HG03565 (cell line): ENCODE data around the gene LRRC25.
"Not testable (repeated sequence)": the region's sequence is repeated elsewhere in the genome, so short reads cannot be mapped to it uniquely, and the experiment has no call there.

Experiments
- ATAC-seq: cut with Tn5 transposase; IDR thresholded peaks from one replicate; pipeline ENCODE4 v1.9.1; 2021; ENCODE audit warnings: mild to moderate bottlenecking, moderate library complexity; ENCODE audit not compliant: unreplicated experiment

LRRC25 gene

DNA sequence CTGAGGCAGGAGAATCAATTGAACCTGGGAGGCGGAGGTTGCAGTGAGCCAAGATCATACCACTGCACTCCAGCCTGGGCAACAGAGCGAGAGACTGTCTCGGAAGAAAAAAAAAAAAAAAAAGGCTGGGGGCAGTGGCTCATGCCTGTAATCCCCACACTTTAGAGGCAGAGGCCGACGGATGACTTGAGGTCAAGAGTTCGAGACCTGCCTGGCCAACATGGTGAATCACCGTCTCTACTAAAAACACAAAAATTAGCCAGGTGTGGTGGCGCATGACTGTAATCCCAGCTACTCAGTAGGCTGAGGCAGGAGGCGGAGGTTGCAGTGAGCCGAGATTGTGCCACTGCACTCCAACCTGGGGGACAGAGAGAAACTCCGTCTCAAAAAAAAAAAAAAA lies 13.8 kb downstream of the LRRC25 start:
- ATAC-seq: not testable (repeated sequence)

DNA sequence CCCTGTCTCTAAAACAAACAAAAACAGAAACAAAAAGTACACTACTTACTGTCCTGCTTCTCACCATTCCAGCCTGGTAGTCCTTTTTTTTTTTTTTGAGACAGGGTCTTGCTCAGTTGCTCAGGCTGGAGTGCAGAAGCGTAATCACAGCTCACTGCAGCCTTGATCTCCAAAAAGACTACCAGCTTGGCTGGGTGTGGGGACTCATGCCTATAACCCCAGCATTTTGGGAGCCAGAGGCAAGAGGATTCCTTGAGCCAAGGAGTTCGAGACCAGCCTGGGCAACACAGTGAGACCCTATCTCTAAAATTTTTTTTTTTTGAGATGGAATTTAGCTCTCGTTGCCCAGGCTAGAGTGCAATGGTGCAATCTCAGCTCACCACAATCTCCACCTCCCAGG lies 16.6 kb downstream of the LRRC25 start:
- no peak for ATAC-seq

- ATAC-seq: no peak
These were observed 17.3 kb downstream of the LRRC25 start for GRCh38 chr19:18379803-18380747.

DNA sequence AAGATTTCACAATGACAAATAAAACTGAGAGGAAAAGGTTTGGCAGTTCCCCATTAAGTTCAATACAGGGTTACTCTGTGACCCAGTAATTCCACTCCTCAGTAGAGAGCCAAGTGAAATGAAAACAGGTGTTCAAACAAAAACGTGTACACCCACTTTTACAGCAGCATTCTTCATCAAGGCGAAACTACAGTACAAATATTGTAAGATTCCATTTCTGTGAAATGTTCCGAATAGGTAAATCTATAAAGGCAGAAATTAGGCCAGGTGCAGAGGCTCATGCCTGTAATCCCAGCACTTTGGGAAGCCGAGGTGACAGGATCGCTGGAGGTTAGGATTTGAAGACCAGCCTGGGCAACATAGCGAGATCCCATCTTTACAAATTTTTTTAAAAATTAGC lies 20.4 kb downstream of the LRRC25 start:
- ATAC-seq: no peak

GRCh38 chr19:18373892-18374629 lies 23.4 kb downstream of the LRRC25 start:
- peak; percentile 67 for ATAC-seq

- ATAC-seq: no peak
These were observed 24.0 kb downstream of the LRRC25 start for GRCh38 chr19:18373407-18373891.

DNA sequence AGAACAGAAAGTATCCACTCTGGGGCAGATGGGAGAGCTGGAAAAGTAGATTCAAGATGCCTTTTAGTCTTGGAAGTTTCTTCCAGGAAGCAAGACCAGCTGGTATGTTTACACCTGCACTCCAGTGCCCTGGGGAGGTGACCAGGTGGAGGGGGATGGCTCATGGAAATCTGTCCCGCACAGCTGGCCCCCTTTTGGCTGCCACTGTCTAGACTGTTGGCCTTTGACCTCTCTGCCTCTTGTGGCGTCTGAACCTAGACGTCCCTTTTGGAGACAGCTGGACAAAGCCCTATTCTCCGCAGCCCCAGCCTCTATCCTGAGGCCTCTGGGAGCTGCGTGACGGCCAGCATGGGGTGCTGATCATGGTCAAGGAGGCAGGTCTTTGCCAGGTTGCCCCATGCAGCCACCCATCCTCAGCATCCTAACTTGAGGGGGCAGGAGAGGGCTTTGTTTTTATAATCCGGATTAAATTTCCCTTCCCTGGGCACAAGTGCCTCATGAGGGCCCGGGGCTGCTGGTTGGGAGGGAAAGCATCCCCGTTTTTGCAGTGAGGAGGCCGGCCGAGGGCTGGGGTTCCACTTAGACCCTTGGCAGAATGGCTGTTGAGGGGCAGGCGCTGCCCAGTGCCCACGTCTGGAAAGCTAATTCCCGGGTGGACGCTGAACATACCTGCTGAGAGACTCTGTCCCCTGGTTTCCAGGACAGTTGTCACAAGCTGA lies 28.8 kb downstream of the LRRC25 start:
- no peak for ATAC-seq

DNA sequence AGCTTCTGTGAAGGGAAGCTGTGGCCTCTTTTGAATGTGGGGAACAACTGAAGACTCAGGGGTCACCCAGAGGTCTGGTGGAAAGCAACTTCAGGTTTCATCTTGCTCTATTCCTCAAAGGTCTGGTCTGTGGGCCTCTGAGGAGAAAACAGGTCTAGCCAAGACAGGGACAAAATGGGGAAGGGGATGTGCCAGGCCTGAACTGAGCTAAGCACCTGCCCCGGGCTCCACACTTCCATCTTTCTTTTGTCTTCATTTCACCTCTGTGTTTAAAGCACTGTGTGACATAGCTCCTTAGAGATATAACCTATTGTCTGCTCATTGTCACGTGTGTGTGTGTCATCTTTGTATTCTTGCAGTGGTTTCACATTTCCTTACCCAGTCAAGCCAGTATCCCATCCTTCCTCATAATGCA lies 31.4 kb downstream of the LRRC25 start:
- no peak for ATAC-seq

DNA sequence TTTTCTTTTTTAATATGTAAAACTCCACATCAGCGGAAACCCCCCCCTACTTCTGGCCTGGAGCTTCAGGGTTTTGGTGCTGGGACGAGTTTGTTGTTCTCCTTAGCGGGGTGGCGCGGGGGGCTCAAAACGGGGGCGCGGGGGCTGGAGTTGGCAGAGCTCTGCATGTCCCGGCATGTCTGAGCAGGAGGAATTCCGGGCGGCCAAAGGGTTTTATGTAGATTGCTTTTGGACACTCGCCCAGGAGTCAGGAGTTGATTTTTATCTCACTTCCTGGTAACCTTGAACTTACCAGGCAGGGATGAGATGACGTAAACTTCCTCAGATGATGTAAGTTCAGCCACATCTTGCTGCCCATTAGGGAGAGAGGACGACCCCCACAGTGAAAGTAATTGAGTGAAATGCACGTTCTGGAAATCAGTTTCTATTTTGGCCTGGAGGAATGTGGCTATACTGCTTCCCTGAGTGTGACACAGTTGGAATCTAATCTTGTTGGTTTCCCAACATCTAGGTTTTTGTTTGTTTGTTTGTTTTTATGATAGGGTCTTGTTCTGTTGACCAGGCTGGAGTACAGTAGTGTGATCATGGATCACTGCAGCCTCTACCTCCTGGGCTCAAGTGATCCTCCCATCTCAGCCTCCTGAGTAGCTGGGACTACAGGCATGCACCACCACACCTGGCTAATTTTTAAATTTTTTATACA lies 32.4 kb downstream of the LRRC25 start:
- ATAC-seq: no peak

DNA sequence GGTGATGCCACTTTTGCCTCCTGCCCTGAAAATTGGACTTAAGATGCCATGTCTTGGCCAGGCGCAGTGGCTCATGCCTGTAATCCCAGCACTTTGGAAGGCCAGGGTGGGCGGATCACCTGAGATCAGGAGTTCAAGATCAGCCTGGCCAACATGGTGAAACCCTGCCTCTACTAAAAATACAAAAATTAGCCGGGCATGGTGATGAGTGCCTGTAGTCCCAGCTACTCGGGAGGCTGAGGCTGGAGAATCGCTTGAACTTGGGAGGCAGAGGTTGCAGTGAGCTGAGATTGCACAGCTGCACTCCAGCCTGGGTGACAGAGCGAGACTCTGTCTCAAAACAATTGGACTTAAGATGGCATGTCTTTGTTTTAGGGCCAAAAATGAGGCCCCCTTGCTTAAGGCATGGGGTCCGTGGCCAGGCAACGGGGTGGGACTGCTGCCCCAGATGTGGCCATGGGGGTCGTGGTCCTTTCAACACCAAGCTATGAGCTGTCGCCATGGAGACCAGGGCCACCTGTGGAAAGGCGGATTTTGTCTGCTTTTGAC lies 33.1 kb downstream of the LRRC25 start:
- not testable (repeated sequence) for ATAC-seq

DNA sequence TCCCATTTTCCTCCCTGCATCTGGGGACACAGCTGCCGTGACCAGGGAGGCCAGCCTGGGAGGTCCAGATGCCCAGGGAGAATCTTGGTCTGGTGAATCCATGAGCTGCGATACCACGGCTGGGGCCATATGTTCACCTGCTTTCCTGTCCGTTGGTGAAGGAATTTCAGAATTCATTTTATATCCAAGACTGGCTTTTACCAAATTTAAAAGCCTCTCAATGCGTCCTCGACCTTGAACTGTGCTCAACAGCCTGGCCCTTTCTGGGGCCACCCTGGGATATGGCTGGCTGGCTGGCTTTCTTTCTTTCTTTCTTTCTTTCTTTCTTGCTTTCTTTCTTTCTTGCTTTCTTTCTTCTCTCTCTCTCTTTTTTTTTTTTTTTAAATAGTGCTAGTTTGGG lies 33.6 kb downstream of the LRRC25 start:
- no peak for ATAC-seq

DNA sequence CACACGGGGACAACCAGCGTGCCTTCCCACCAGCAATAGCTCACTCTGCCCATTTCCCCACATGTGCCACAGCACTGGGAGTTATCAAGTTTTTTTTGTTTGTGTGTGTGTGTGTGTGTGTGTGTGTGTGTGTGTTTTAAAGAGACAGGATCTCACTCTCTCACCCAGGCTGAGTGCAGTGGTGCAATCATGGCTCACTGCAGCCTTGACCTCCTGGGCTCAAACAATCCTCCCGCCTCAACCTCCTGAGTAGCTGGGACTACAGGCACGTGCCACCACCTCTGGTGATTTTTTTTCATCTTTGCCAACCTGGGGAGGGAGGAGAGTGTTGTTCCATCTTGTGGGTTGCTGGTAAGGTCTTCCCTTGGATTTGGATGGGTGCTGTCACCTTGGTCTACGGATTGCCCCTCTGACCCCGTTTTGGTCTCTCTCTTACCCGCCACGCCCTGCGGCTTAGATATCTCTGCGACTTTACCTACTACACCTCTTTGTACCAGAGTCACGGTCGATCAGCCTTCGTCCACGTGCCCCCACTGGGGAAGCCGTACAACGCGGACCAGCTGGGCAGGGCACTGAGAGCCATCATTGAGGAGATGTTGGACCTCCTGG lies 34.4 kb downstream of the LRRC25 start:
- no peak for ATAC-seq

DNA sequence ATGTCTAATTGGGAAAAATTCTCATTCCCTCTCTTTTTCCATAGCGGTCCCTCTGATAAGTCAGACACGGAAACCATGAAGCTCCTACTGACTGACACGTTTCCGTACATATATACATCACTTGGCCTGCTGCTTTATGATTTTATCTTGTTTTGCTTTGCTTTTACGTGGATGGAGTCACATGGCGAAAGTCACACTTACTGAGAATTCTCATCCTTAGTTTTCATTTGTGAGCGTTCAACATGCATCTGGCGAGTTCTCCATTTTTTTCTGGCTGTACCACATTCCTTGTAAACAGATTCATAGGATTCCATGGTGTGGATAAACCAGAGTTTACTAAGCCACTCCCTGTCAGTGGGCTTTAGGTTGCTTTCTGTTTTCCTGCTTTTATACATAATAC lies 35.8 kb downstream of the LRRC25 start:
- no peak for ATAC-seq

- no peak for ATAC-seq
These were observed 40.4 kb downstream of the LRRC25 start for GRCh38 chr19:18357041-18357440.

GRCh38 chr19:18354743-18355142 lies 42.7 kb downstream of the LRRC25 start:
- ATAC-seq: not testable (repeated sequence)

DNA sequence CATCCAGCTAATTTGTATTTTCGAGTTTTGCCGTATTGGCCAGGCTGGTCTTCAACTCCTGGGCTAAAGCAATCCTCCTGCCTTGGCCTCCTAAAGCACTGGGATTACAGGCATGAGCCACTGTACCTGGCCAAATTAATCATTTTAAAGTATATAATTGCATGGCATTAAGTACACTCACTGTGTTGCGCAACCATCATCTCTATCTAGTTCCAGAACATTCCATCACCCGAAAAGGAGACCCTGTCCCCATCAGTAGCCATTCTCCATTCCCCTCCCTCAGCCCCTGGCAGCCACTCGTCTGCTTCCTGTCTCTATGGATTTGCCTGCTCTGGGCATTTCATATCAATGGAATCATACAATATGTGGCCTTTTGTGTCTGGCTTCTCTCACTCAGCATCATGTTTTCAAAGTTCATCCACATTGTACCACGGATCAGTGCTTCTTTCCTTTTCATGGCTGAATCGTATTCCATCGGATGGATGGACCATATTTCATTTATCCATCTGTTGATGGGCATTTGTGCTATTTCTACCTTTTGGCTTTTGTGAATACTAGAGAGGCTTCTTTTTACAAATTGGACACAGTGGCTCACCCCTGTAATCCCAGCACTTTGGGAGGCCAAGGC lies 43.9 kb downstream of the LRRC25 start:
- no peak for ATAC-seq

- ATAC-seq: no peak
These were observed 45.9 kb downstream of the LRRC25 start for GRCh38 chr19:18351544-18351943.

GRCh38 chr19:18350490-18350889 lies 46.9 kb downstream of the LRRC25 start:
- no peak for ATAC-seq

DNA sequence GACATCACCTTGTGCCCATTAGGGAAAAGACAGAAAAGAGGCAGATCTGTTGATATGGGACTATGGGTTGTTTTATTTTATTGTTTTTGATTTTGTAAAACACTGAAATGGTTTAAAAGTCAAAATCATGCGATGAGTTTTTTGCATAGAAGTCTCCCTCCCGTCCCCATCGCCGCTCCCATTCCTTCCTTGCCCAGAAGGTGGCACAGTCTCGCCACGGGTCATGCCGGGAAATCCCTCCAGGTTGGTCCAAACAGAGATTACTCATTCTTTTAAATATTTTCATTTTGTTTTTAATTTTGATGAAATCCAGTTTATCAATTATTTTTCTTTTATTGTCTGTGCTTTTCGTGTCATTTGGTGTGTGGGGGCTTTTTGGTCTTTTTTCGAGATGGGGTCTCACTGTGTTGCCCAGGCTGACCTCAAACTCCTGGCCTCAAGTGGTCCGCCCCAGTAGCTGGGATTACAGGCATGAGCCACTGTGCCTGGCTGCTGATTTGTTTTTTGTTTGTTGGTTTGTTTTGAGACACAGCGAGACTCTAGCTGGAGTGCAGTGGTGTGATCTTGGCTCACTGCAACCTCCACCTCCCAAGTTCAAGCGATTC lies 47.8 kb downstream of the LRRC25 start:
- no peak for ATAC-seq
